SU-DHL-6 (cell line): ENCODE data around the gene LCTL.

Experiments used
- H2AFZ ChIP-seq: fragments of 200-600 bp; sonication (generic); 2 replicates; pipeline ENCODE4 v1.6.1; 2014; ENCODE audit warnings: low read depth, mild to moderate bottlenecking, moderate library complexity, mixed read lengths, antibody characterized with exemption, low read length; ENCODE audit not compliant: severe bottlenecking
- H3F3A ChIP-seq: fragments of 200-600 bp; shearing (Covaris generic); 2 replicates; pipeline ENCODE4 v1.6.0; 2016; ENCODE audit warnings: antibody characterized with exemption, mild to moderate bottlenecking; ENCODE audit not compliant: insufficient read depth
- H3K27ac ChIP-seq: fragments of 200-600 bp; sonication (generic); 2 replicates; pipeline ENCODE4 v1.5.1; 2016; ENCODE audit warnings: low read depth, mild to moderate bottlenecking, low read length, moderate library complexity, mixed read lengths
- H3K27me3 ChIP-seq: fragments of 200-600 bp; sonication (generic), shearing (Covaris generic); 2 replicates; pipeline ENCODE4 v1.6.0; 2014; ENCODE audit warnings: mild to moderate bottlenecking, low read length
- H3K36me3 ChIP-seq: fragments of 200-600 bp; sonication (generic); 2 replicates; pipeline ENCODE4 v1.6.1; 2014; ENCODE audit warnings: mild to moderate bottlenecking, low read length, mixed read lengths
- H3K4me2 ChIP-seq: fragments of 300-600, 200-600 bp; shearing (Covaris generic), sonication (generic); 2 replicates; pipeline ENCODE4 v1.6.0; 2014; ENCODE audit warnings: low read length, low read depth, mild to moderate bottlenecking; ENCODE audit not compliant: poor library complexity, severe bottlenecking
- H3K4me3 ChIP-seq: fragments of 200-600 bp; sonication (generic); 2 replicates; pipeline ENCODE4 v1.5.1; 2014; ENCODE audit warnings: antibody characterized with exemption, low read length, mild to moderate bottlenecking, mixed read lengths; ENCODE audit not compliant: insufficient read depth, poor library complexity, severe bottlenecking
- H3K79me2 ChIP-seq: fragments of 200-600 bp; sonication (generic); 2 replicates; pipeline ENCODE4 v1.6.1; 2014; ENCODE audit warnings: mild to moderate bottlenecking, low read length, moderate library complexity; ENCODE audit not compliant: insufficient read depth
- H3K9ac ChIP-seq: fragments of 200-600 bp; sonication (generic); 2 replicates; pipeline ENCODE4 v1.7.0; 2014; ENCODE audit warnings: mild to moderate bottlenecking, low read length
- H3K9me2 ChIP-seq: fragments of 200-600 bp; sonication (generic); replicated peaks from 2 replicates; pipeline ENCODE4 v1.6.1; 2014; ENCODE audit warnings: low read length; ENCODE audit not compliant: insufficient read depth
- H3K9me3 ChIP-seq: fragments of 200-600 bp; sonication (generic); 2 replicates; pipeline ENCODE4 v1.6.1; 2014; ENCODE audit warnings: low read length, mixed read lengths; ENCODE audit not compliant: insufficient read depth
- H4K20me1 ChIP-seq: fragments of 200-600 bp; sonication (generic); 2 replicates; pipeline ENCODE4 v1.6.1; 2014; ENCODE audit warnings: low read depth, mild to moderate bottlenecking, antibody characterized with exemption, low read length, moderate library complexity, mixed read lengths
- CTCF ChIP-seq: fragments of 200-600 bp; sonication (generic); IDR thresholded peaks from one replicate; pipeline ENCODE4 v1.5.1; 2017; ENCODE audit warnings: antibody characterized with exemption, mild to moderate bottlenecking, low read length, moderate library complexity; ENCODE audit not compliant: insufficient read depth, poor library complexity, severe bottlenecking
- EZH2phosphoT487 ChIP-seq: fragments of 200-600 bp; sonication (generic), shearing (Covaris generic); conservative IDR thresholded peaks from 2 replicates; pipeline ENCODE4 v1.6.1; 2018; ENCODE audit warnings: mild to moderate bottlenecking, antibody characterized with exemption, low read length, moderate library complexity, mixed read lengths

Gene LCTL

GRCh38 chr15:66613743-66614142 is 47.9 kb upstream of the LCTL start:
- Histone ChIP-seq H2AFZ (no peak overlapping the region), H3K9me2 (no peaks in the 10 kb centered on the region), H3K9ac (no peak overlapping the region), H3K9me3 (no peaks in the 10 kb centered on the region), H4K20me1 (no peaks in the 10 kb centered on the region), H3K36me3 (no peaks in the 10 kb centered on the region), H3K27me3 (no peaks in the 10 kb centered on the region), H3K27ac (no peak overlapping the region), H3F3A (no peaks in the 10 kb centered on the region), H3K4me3 (no peak overlapping the region), H3K79me2 (no peaks in the 10 kb centered on the region), H3K4me2 (no peak overlapping the region)
- TF ChIP-seq EZH2phosphoT487 = no peak
- no peak for TF ChIP-seq CTCF

- Histone ChIP-seq H3F3A (no peaks in the 10 kb centered on the region), H3K27me3 (no peaks in the 10 kb centered on the region), H3K4me3 (no peak overlapping the region), H3K27ac (no peak overlapping the region), H3K9me2 (no peaks in the 10 kb centered on the region), H3K4me2 (no peak overlapping the region), H3K9ac (no peak overlapping the region), H3K36me3 (no peaks in the 10 kb centered on the region), H4K20me1 (no peaks in the 10 kb centered on the region), H3K9me3 (no peaks in the 10 kb centered on the region), H3K79me2 (no peaks in the 10 kb centered on the region), H2AFZ (no peak overlapping the region)
- no peak for TF ChIP-seq EZH2phosphoT487
- TF ChIP-seq CTCF = no peak
Observed at GRCh38 chr15:66611257-66612053, 45.7 kb upstream of the LCTL start.

GRCh38 chr15:66609876-66610275 is 44.1 kb upstream of the LCTL start:
- Histone ChIP-seq H3K36me3 (no peaks in the 10 kb centered on the region), H3K27me3 (no peaks in the 10 kb centered on the region), H3K4me3 (no peak overlapping the region), H3K4me2 (no peak overlapping the region), H3K9ac (no peak overlapping the region), H3K79me2 (no peaks in the 10 kb centered on the region), H3K9me2 (no peaks in the 10 kb centered on the region), H4K20me1 (no peaks in the 10 kb centered on the region), H3K9me3 (no peaks in the 10 kb centered on the region), H2AFZ (no peak overlapping the region), H3F3A (no peaks in the 10 kb centered on the region), H3K27ac (no peak overlapping the region)
- TF ChIP-seq EZH2phosphoT487 (no peak), CTCF (no peak)
